ELF-1 (cell line): ENCODE measurements around the gene MRRF.
A peak's percentile ranks its signal among the peaks of the same experiment; 100 is the strongest.
"Not testable (repeated sequence)": the region's sequence is repeated elsewhere in the genome, so short reads cannot be mapped to it uniquely, and the experiment has no call there.

Source experiments
- DNase-seq: peaks from one replicate; pipeline ENCODE4 v3.0.0-alpha.2; 2016; ENCODE audit warnings: low read depth, low spot score

MRRF gene

DNA sequence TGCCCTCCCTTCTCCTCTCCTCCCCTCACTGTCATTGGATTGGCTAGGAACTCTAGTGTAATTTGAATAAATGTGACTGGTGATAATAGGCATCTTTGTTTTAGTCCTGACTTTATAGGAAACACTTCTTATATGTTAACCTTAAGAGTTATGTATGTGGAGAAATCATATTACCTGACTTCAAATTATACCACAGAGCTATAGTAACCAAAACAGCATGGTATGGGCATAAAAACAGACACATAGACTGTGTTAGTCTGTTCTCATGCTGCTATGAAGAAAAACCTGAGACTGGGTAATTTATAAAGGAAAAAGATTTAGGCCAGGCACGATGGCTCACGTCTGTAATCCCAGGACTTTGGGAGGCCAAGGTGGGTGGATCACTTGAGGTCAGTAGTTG is 9.4 kb downstream of the MRRF start:
- DNase-seq = no peak

DNA sequence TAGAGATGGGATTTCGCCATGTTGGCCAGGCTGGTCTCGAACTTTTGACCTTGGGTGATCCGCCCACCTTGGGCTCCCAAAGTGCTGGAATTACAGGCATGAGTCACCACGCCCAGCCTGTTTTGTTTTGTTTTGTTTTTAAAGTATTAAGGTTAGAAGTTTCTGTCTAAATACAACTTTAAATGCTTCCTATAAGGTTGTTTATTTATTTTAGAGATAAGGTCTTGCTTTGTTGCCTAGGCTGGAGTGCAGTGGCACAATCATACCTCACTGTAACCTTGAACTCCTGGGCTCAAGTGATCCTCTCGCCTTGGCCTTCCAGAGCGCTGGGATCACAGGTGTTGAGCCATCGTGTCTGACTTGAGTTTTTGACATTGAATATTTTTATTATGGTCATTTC is 11.4 kb downstream of the MRRF start:
- DNase-seq = no peak

DNA sequence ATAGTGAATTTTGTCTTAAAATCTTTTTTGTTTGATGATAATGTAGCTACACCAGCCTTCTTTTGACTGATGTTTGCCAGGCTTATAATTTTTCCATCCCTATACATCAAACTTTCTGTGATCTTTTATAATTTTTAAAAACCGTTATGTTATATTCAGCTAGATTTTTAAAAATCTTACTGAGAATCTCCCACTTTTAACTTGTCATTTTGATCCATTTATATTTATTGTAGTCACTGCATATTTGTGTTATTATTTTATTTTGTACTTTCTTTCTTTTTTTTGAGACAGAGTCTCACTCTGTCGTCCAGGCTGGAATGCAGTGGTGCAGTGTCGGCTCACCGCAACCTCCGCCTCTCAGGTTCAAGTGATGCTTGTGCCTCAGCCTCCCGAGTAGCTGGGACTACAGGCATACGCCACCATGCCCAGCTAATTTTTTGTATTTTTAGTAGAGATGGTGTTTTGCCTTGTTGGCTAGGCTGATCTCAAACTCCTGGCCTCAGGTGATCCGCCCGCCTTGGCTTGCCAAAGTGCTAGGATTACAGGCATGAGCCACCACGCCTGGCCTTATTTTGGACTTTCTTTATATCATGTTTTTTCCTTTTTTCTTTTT is 12.7 kb downstream of the MRRF start:
- DNase-seq = no peak

DNA sequence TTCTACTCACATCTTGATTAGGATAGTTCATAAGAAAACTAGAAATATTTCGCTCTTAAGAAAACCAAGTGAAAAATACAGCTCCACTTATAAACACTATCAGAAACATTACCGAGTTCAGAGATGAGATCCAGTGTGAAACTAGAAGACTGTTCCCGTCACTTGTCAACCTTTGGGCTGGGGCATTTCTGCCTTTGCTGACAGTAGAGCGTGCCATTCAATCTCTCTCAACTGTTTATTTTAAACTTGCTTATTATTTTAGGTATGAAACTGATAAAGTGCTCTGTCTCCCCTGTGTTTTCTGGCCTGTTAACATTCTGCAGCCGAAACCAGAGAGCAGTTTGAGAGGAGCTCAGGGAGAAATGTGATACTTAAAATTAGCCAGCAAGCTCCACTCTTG is 16.7 kb downstream of the MRRF start:
- no peak for DNase-seq

DNA sequence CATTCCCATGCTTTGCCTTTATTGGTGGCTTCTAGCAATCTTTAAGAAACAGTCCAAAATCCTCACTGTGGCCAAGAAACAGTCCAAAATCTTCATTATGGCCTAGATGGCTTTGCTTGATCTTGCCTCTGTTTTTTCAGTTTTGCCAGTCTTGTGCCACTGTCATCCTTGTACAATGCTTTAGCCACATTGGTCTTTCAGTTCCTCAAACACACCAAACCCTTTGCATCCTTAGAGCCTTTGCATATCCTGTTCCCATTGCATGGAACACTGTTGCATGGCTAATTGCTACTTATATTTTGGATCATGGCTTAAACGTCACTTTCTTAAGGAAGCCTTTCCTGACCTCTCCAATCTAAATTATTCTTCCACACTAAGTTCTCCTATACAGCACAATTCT is 22.1 kb downstream of the MRRF start:
- no peak for DNase-seq

DNA sequence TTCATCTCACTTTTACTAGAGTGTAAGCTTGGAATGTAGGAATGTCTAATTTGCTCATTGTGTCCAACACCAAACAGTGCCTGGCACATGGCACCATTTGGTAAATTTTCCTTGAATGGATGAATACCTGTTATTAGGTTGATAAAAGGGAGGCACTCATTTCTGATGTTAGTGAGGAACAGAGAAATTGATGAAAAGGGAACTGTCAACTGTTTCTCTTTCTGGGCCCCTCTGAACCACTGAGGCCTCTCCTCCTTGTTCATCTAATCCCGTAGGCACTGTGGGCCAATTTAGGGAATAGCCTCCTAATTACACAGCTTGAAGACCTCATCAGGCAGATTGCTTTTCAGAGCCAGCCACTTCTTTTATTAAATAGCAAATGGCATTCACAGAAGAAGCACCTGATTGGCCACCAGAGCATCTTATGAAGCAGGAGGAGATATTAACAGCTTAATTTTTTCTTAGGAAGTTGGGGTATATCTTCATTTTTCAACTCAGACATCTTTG is 22.6 kb downstream of the MRRF start:
- no peak for DNase-seq

DNA sequence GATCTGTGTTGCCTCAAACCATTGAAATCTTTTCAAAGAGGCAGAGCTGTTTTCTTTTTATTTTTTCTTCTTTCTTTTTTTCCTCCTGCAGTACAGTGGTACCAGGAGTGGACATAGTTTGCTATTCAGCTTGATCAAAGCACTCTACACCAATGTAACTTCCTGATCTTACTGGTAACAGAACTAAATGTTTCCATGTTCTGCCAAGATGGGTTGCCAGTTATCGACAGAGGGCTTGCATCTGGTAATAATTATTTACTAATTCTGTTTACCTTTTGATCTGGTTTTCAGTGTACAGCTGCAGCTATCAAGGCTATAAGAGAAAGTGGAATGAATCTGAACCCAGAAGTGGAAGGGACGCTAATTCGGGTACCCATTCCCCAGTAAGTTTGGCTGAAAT is 26.8 kb downstream of the MRRF start:
- DNase-seq = no peak

DNA sequence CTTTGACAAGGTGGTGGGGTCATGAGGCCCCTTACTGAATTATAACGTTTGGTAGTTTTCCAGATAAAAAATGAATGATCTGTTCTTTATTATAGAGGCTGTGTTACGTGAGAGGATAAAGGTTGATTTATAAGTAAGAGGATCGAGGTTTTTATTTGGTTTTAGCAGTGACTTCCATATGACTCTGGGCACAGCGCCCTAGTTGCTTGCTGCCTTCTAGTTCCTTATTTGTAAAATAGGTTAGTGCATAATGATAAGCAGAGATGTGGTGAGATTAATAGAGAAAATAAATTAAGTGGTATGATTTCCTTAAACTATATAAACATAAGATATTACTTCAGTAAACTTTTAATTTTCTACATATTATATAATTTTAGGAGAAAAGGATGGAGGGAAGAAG is 29.8 kb downstream of the MRRF start:
- DNase-seq = no peak

DNA sequence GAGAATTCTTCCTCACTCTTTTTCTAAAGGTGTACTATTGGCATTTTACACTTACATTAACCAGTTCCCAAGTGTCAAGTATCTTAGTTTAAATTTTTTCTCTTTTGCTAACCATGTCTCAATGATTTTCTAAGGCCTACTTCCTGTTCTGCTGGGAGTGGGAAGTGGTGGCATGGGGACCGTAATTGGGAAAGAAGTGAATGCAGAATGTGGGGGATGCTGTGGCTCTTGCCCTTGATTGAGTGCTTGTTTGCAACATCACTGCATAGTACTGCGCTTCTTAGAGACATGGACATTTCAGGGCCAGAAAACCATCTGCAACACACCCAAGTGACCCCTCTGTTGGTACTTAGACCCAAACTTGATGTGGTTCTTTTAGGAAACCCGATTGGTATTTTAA is 32.8 kb downstream of the MRRF start:
- no peak for DNase-seq

DNA sequence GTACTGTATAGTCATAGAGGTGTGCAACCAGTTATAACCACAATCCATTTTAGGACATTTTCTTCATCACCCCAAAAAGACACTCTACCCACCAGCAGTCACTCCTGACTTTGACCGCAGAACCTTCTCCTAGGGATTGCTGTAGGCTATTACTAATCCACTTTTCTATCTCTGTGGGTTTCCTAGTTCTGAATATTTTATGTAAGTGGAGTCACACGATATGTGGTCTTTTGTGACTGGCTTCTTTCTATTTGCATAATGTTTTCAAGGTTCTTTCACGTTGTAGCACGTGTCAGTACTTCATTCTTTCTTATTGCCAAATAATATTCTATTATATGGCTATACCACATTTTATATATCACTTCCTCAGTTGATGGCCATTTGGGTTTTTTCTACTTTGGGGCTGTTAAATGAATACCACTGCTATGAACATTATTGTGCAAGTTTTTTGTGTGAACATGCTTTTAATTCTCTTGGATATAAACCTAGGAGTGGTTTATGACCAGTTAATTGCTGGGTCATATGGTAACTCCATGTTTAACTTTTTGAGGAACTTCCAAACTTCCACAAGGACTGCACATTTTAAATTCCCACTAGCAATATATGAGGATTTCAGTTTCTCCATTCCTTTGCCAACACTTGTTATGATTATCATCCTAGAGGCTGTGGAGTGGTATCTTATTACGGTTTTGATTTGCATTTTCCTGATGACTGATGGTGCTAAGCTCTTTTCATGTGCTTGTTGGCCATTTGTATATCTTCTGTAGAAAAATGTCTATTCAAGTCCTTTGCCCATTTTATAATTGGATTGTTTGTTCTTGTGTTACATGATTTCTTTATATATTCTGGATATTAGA is 37.8 kb downstream of the MRRF start:
- DNase-seq = no peak

DNA sequence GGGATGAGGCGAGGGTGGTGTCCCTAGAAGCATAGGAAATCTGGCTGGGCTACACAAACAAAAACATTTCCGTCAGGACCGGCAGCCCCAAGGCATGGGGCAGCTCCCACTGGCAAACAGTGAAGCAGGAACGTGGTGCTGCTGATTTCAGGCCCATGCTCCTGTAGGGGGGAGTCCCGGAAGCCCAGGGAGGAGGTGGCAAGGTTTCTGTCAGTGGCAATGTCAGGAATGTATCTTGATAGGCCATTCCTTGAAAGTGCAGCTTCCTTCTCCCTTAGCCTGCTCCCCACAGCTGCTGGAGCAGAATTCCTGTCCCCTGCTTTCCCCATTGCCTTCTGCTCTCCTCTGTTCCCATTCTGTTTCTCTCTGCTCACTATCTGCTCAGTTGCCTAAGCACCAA is 42.4 kb downstream of the MRRF start:
- DNase-seq = peak; percentile 11

DNA sequence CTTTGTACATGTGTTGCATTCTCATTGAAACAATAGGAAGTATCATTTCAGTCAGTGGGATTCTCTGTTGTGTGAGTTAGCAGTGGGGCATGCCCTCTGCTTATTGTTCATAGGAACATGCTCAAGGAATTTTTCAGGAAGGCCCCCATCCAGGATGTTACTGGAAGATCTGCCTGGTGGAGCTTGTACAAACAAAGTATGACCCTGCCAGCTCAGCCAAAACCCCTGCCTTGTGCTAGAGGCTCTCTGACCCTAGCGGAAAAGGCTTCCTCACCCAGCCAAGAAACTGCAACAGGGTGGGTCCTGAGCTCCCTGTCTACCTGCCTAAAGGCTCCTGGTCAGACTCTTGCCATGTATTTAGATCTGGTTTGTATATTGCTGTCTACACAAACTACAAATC is 43.2 kb downstream of the MRRF start:
- DNase-seq = no peak

DNA sequence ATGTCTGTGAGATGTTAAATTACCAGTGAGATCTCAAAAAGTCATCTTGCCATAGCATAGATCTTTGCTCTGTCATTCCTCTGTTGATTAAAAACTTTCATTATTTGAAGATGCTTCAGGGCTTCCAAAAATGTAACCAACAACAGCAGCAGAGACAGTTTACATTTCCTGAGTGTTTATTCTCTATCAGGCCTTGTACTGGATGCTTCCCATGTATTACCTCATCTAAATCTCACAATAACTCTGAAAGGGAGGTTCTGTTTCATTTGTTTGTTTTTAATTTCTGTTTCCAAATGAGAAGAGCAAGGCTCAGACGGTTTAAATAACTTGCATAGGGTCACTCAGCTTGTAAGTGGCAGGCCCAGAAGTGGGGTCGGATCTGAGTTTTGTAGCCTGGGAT is 45.2 kb downstream of the MRRF start:
- DNase-seq = no peak

DNA sequence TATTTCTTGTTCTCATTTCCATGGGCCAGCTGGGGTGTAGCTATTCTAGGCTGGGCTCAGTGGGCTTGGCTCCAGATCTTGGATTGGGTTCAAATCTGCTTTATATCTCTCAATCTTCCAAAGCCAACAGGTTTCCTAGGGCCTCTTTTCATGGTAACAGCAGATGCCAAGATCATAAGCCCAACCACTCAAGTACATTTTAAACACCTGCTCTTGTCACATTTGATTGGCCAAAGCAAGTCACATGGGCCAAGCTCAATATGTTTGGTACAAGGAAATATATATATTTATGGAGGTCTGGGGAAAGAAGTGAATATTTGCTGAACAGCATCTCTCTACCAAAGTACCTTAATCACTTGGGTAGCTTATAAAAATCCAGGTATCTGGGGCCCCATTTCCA is 49.5 kb downstream of the MRRF start:
- DNase-seq = no peak

DNA sequence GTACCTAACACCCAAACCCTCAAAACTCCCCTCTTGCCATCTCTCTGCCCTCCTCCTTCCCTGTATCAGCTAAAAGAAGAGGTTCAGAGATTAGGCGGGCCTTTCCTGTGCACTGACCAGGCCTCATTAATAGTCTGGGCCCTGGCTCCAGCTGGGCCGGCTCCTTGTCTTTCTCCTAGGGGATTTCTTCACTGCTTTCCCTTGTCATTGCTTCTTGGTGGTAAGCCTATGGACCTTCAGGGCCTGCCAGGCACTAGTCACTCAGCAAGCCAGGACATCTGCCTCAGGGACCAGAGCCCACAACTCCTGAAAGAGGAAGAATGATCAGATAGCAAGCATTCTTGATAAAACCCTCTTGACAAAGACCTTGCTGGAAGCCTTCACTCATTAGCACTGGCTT is 50.9 kb downstream of the MRRF start:
- no peak for DNase-seq

DNA sequence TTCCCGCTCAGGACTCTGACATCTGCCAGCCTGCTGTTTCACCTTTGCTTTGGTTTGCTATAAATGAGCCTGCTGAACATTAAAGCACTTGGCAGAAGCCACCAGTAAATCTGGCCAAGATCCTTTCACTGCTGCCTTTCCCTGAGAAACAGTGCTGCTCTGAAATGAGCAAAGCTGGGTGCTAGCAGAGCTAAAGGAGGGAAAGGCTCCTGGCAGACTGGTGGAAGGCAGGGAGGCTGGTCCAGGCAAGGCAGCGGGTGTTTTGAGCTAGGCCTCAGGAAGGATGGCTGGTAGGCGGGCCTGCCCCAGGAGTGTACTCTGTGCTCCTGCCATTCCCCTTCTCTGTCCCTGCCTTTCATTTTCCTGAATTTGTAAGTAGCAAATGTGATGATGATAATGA is 53.6 kb downstream of the MRRF start:
- no peak for DNase-seq

DNA sequence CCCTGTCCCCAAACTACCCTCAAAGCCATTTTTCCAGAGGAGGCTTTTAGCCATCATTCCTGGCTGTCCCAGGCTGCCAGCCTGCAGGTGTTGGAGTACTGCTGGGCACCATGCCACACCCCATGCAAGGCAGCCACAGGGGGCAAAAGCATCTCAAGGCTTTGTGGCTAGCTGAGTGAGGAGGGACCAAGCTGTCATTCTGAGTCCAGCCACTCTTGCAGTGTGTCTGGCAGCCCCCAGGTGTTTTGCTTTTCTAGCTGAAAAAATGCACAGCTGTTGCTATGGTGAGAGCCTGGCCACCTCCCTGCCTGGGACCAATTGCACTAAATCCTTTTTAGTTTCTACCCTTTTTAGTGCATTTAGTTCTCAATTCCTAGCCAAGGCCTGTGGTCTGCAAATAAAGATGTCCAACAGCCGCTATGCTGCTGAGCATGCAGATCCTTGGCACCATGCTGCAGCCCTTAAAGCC is 55.8 kb downstream of the MRRF start:
- DNase-seq = no peak

DNA sequence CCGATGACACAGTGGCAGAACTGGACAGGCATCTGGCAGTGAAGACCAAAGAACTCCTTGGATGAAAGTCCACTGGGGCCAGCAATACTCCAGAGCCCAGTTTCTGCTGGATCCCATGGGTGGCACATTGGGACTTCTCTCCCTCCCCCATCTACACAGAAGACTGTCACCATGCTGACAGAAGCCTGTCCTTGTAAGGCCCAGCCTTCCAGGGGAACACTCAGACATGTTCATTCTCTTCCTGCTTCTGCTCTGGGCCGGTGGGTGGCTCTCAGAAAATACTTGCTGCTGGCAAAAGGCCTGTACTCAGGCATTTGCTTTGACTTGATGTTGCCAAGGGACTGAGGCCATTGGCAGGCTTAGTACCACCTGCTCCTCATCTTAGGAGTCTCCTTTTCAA is 57.9 kb downstream of the MRRF start:
- no peak for DNase-seq

DNA sequence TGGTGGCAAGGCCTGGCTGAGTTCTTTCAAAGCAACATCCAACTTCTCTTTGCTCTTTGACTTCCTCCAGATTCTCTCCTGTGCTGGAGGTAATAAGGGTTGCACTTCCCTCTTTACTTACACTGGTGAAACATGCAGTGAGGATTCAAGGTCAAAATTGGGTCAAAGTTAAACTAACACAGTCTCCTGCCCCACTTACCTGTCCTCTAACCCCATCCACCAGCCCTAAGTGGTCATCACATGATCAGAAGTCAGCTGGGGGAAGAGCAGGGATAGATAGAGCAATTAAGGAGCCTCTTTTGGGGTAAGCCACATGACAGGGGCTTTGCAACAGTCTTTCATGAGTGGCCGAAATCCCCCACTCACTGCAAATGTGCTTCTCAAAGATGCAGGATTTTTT is 60.0 kb downstream of the MRRF start:
- DNase-seq = not testable (repeated sequence)

DNA sequence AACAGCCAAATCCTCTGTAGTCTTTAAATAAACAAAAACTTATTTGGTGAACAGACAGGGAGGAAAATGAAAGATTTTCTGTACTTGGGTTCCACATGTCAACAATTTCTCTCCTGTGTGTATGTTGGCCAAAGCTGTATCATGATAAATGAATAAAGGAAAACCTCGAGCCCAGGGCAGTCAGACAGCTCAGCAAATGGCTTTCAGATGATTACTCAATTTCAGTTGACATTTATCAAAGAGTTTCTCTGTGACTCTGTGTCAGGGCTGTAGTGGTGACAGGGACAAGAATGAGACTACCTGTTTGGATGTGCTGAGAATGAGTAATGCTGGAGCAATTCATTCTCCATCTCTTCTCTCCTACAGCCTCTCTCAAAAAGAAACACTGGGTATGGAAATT is 60.4 kb downstream of the MRRF start:
- DNase-seq = no peak

DNA sequence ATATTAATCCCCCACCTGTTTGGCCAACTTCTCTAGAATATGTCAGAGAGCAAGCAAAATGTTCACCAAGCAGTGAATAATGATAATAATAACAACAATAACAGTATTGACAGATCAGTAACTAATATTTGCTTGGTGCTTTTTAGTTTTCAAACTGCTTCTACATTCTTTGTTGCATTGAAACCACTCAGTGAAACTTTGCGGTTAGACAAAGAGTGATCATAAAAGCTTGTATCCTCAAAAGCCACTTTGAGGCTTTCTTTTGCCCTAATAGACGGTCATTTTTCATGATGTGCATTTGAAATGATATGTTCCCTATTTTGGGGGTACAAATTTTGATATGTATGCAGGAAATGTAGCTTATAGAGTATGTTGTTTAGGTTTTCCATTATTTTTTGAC is 62.5 kb downstream of the MRRF start:
- no peak for DNase-seq

DNA sequence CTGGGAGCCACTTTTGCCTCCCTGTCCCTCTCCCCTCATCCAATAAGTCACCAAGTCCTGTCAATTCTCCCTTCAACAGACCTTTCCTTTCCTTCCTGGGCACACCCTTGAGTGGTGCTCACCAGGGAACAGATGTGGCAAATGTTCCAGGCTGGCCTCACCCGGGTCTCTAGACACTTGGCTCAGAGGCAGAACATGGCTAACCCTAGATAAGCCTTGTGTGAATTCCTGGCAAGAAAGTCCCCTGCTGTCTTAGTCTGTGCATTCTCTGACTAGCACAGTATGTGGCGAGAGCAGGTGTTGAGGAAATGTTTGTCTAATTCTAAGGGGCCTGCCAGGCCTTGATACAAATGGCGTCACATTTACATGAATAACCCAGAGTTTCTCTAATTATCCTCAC is 64.9 kb downstream of the MRRF start:
- DNase-seq = no peak

DNA sequence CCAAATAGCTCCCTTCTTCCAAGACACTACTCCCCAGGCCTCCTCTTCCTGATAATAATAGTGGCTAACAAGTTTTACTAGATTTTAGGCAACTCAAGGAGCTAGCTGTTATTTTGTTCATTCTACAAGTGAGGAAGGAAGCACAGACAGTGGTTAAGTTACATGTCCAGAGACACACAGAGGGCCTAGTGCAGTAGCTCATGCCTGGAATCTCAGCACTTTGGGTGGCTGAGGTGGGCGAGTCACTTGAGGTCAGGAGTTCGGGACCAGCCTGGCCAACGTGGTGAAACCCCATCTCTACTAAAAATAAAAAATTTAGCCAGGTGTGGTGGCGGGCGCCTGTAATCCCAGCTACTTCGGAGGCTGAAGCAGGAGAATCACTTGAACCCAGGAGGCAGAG is 65.8 kb downstream of the MRRF start:
- not testable (repeated sequence) for DNase-seq
